Gastroesophageal sphincter (tissue), 3 donors: ENCODE results near the gene STARD9.

Experiments used
- CTCF ChIP-seq, 4 experiments: fragments of 200-600 bp in 2 of 4; fragments of 450-650 bp in 2 of 4; sonication (generic) in 1 of 4; IDR thresholded peaks; one replicate each; pipeline ENCODE4 v1.5.1; 2017 to 2019; ENCODE audit warnings: antibody characterized with exemption in 4 of 4, mild to moderate bottlenecking in 2 of 4, moderate library complexity in 2 of 4
- POLR2A ChIP-seq, 2 donors: fragments of 450-650 bp; IDR thresholded peaks; one replicate each; pipeline ENCODE4 v1.6.1; 2017; ENCODE audit warnings: antibody characterized with exemption in 2 of 2, mild to moderate bottlenecking in 2 of 2, moderate library complexity in 1 of 2
- POLR2AphosphoS5 ChIP-seq: sonication (generic); formaldehyde crosslinking; IDR thresholded peaks from one replicate; pipeline ENCODE4 v1.6.1; 2017; ENCODE audit warnings: antibody characterized with exemption

- TF ChIP-seq CTCF (IDR thresholded peaks at IDR 0.05) (no peak), POLR2A (IDR thresholded peaks at IDR 0.05) (no peak), POLR2AphosphoS5 (no peak)
These were observed 154.0 kb downstream of the STARD9 start for GRCh38 chr15:42729409-42729808.
